ENCODE data around the gene DYNLRB1. TPM values are rescaled to one million over a fixed set of nuclear protein-coding genes. Genes with fewer than 3 reads are reported as not detected.
"Not testable (repeated sequence)": the region's sequence is repeated elsewhere in the genome, so short reads cannot be mapped to it uniquely, and the experiment has no call there.

The DYNLRB1 gene
- total and polyA plus RNA-seq, 10 of the 15 experiments (the other 5 are each of a cell fraction or from before 2014, with no cell fraction given), result 87.9 to 313 (median 153) TPM

DNA sequence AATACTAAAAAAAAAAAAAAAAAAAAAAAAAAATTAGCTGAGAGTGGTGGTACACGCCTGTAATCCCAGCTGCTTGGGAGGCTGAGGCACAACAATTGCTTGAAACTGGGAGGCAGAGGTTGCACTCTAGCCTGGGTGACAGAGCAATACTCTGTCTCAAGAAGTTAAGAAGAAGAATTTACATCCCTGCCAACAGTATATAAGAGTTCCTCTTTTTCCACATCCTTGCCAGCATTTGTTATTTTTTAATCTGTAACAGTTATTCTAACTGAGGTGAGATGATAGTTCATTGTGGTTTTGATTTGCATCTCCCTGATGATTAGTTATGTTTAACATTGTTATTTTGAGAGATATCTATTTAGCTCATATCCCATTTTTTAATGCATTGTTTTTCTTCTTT lies 20.3 kb upstream of the DYNLRB1 start:
- DNase-seq (ENCODE audit: low read depth, low spot score) (no peak), ATAC-seq (no peak), FAIRE-seq (no peak)
- in situ Hi-C loops (cut with MboI) (no loop called here), intact Hi-C loops (cut with micrococcal nuclease; ENCODE audit: unreplicated experiment) (no loop called here)
- BruUV-seq (replicated peaks), result no TSS peak
- Histone ChIP-seq H3K27ac (ENCODE audit: control insufficient read depth, insufficient read depth) (no peak overlapping the region), H2AFZ (ENCODE audit: control insufficient read depth, low read depth, low read length) (no peak overlapping the region), H3K79me2 (ENCODE audit: control insufficient read depth, insufficient read depth, low read length) (no peaks in the 10 kb centered on the region), H3K9ac (ENCODE audit: control insufficient read depth, insufficient read depth, low read length) (no peak overlapping the region), H3K27me3 (replicated peaks in 1 of 2; ENCODE audit: control insufficient read depth in 2 of 2, insufficient read depth in 2 of 2, low read length in 1 of 2) (no peaks in the 10 kb centered on the region), H3K4me3 (no peak overlapping the region), H3K36me3 (ENCODE audit: control insufficient read depth in 2 of 2, insufficient read depth in 2 of 2, low read length in 1 of 2) (peaks cover 0 to 13% of the 10 kb centered on the region in 2 experiments; a peak in 2 of 4 replicates), H3K9me3 (replicated peaks; ENCODE audit: control insufficient read depth, insufficient read depth, low read length) (no peaks in the 10 kb centered on the region; the same call in 1 of the 3 replicates), H3K4me1 (ENCODE audit: control insufficient read depth, insufficient read depth, low read length) (no peaks in the 10 kb centered on the region), H4K20me1 (ENCODE audit: control insufficient read depth, insufficient read depth) (no peaks in the 10 kb centered on the region), H3K4me2 (ENCODE audit: control insufficient read depth, insufficient read depth) (no peak overlapping the region)
- ChIA-PET CTCF (interaction anchor here (1.5 kb wide), 1 partner anchor 19 kb away, joined by 4 read pairs; no protein-coding TSS in a partner anchor), RAD21 (ENCODE audit: unreplicated experiment) (interaction anchor here (0.6 to 1.0 kb wide), 2 partner anchors 183 to 269 kb away, joined by 3 read pairs; no protein-coding TSS in a partner anchor), POLR2A (interaction anchor here (0.6 kb wide), 1 partner anchor 288 kb away, joined by 3 read pairs; no protein-coding TSS in a partner anchor), SMC1A (ENCODE audit: uncharacterized antibody, unreplicated experiment) (interaction anchor here (0.6 kb wide), 1 partner anchor 735 kb away, joined by 3 read pairs; no protein-coding TSS in a partner anchor)
- 100% methylated on average over 1 of the region's 1 CpG for WGBS (ENCODE audit: insufficient coverage, insufficient replicate concordance, low lambda C conversion rate, missing lambda C conversion rate)
- TF ChIP-seq, protein P1, sequence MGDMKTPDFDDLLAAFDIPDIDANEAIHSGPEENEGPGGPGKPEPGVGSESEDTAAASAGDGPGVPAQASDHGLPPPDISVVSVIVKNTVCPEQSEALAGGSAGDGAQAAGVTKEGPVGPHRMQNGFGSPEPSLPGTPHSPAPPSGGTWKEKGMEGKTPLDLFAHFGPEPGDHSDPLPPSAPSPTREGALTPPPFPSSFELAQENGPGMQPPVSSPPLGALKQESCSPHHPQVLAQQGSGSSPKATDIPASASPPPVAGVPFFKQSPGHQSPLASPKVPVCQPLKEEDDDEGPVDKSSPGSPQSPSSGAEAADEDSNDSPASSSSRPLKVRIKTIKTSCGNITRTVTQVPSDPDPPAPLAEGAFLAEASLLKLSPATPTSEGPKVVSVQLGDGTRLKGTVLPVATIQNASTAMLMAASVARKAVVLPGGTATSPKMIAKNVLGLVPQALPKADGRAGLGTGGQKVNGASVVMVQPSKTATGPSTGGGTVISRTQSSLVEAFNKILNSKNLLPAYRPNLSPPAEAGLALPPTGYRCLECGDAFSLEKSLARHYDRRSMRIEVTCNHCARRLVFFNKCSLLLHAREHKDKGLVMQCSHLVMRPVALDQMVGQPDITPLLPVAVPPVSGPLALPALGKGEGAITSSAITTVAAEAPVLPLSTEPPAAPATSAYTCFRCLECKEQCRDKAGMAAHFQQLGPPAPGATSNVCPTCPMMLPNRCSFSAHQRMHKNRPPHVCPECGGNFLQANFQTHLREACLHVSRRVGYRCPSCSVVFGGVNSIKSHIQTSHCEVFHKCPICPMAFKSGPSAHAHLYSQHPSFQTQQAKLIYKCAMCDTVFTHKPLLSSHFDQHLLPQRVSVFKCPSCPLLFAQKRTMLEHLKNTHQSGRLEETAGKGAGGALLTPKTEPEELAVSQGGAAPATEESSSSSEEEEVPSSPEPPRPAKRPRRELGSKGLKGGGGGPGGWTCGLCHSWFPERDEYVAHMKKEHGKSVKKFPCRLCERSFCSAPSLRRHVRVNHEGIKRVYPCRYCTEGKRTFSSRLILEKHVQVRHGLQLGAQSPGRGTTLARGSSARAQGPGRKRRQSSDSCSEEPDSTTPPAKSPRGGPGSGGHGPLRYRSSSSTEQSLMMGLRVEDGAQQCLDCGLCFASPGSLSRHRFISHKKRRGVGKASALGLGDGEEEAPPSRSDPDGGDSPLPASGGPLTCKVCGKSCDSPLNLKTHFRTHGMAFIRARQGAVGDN (IDR thresholded peaks at IDR 0.05), result no peak
- TF ChIP-seq CHD2 (IDR thresholded peaks at IDR 0.05; ENCODE audit: borderline replicate concordance, low read depth, low read length) (no peak), NR2F1 (conservative IDR thresholded peaks at IDR 0.05) (no peak), SUPT20H (IDR thresholded peaks at IDR 0.05; ENCODE audit: borderline replicate concordance, control insufficient read depth, low read depth, low read length) (no peak)

DNA sequence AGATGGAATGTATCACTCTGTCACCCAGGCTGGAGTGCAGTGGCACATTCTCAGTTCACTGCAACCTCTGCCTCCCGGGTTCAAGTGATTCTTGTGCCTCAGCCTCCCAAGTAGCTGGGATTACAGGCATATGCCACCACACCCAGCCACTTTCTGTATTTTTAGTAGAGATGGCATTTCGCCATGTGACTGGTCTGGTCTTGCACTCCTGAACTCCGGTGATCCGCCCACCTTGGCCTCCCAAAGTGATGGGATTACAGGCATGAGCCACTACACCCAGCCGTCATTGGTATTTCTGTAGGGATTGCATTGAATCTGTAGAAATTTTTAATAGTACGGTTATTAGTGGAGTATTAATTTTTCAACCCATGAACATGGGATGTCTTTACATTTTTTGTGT lies 18.6 kb upstream of the DYNLRB1 start:
- H3K4me1 ChIP-seq (ENCODE audit: control insufficient read depth, insufficient read depth, low read length); H3K79me2 ChIP-seq (ENCODE audit: control insufficient read depth, insufficient read depth, low read length); intact Hi-C loops (cut with micrococcal nuclease; ENCODE audit: unreplicated experiment); BruUV-seq (replicated peaks); H2AFZ ChIP-seq (ENCODE audit: control insufficient read depth, low read depth, low read length); ATAC-seq; POLR2A ChIA-PET; RAD21 ChIA-PET (ENCODE audit: unreplicated experiment); H3K27ac ChIP-seq (ENCODE audit: control insufficient read depth, insufficient read depth); H3K27me3 ChIP-seq (replicated peaks in 1 of 2; ENCODE audit: control insufficient read depth in 2 of 2, insufficient read depth in 2 of 2, low read length in 1 of 2); H3K9ac ChIP-seq (ENCODE audit: control insufficient read depth, insufficient read depth, low read length); H4K20me1 ChIP-seq (ENCODE audit: control insufficient read depth, insufficient read depth); in situ Hi-C loops (cut with MboI); H3K9me3 ChIP-seq (replicated peaks; ENCODE audit: control insufficient read depth, insufficient read depth, low read length); DNase-seq (ENCODE audit: low read depth, low spot score); SMC1A ChIA-PET (ENCODE audit: uncharacterized antibody, unreplicated experiment); CTCF ChIA-PET; H3K4me3 ChIP-seq; H3K36me3 ChIP-seq (ENCODE audit: control insufficient read depth in 2 of 2, insufficient read depth in 2 of 2, low read length in 1 of 2); FAIRE-seq; H3K4me2 ChIP-seq (ENCODE audit: control insufficient read depth, insufficient read depth): not testable (repeated sequence)
- 98% methylated on average over 6 of the region's 6 CpGs for WGBS (ENCODE audit: insufficient coverage, insufficient replicate concordance, low lambda C conversion rate, missing lambda C conversion rate)
